HG02763 (cell line): ENCODE results near the gene CYP46A1.
"Not testable (repeated sequence)": the region's sequence is repeated elsewhere in the genome, so short reads cannot be mapped to it uniquely, and the experiment has no call there.

Experiments
- ATAC-seq: cut with Tn5 transposase; IDR thresholded peaks from one replicate; pipeline ENCODE4 v1.9.1; 2021; ENCODE audit warnings: mild to moderate bottlenecking, moderate library complexity; ENCODE audit not compliant: unreplicated experiment

The CYP46A1 gene

DNA sequence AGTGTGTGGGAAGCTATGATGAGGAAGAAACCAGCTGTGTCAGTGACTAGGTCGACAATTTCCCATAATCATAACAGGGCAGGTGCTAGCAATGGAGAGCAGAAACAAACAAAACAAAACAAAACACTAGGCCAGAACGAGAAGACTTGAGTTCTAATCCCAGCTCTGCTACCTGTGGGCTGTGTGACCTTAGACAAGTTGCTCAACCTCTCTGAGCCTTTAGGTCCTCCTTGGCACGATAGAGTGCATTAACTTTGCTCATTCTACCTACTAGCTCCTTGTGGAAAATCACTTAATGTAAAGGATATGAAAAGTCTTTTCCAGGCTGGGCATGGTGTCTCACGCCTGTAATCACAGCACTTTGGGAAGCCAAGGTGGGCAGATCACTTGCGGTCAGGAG lies 27.9 kb upstream of the CYP46A1 start:
- ATAC-seq: no peak

DNA sequence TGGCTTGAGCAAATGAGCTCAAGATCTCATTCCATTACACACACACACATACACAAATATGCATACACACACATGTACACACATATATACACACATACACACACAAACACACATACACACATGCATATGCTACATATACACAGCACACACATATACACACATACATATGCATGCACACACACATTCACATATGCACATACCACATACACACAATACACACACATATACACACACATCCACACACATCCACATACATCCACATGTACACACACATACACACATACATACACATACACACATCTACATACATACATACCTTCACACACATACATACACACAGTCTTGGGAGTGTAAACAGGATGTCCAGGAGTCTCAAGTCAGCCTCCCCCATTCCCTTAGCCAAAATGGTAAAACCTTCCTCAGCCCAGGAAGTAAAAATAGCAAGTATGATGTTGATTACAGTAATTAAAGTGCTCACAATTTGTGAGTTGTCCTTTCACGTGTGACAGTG lies 26.4 kb upstream of the CYP46A1 start:
- ATAC-seq: no peak

DNA sequence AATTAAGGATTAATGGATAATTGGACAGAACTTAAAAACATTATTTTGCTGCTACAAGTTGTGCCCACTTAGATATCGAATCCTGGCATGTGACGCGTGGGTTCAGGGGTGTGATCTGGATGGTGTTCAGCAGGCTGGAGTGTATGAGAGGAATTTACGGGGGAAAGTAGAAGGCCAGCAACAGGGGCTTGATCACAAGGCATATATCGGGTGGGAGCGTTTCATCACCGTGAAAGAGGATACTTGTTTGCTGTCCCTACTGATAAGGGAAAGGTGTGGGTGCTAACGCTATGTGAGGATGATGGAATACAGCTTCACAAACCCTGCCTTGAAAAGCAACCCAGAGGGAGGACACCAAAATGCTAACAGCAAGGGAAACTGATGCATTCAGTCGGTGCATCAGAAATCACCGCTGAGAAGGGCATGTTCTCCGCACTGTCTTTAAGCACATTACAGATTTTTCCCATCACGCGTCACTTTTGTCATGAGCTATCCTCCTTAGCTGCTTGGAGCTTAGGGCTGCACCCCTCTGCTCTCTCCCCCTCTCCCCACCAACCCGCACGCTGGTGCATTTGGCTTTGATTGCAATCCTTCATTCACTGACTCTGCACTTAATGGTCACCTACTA lies 25.8 kb upstream of the CYP46A1 start:
- ATAC-seq: no peak

DNA sequence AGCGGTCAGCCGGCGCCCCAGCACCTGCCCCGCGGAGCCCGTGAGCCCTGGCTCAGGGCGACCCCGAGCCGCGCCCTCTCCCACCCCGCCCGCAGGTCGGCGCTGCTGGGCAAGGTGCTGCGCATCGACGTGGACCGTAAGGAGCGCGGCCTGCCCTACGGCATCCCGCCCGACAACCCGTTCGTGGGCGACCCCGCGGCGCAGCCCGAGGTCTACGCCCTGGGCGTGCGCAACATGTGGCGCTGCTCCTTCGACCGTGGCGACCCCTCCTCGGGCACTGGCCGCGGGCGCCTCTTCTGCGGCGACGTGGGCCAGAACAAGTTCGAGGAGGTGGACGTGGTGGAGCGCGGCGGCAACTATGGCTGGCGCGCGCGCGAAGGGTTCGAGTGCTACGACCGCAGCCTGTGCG lies 24.8 kb upstream of the CYP46A1 start:
- ATAC-seq: no peak

DNA sequence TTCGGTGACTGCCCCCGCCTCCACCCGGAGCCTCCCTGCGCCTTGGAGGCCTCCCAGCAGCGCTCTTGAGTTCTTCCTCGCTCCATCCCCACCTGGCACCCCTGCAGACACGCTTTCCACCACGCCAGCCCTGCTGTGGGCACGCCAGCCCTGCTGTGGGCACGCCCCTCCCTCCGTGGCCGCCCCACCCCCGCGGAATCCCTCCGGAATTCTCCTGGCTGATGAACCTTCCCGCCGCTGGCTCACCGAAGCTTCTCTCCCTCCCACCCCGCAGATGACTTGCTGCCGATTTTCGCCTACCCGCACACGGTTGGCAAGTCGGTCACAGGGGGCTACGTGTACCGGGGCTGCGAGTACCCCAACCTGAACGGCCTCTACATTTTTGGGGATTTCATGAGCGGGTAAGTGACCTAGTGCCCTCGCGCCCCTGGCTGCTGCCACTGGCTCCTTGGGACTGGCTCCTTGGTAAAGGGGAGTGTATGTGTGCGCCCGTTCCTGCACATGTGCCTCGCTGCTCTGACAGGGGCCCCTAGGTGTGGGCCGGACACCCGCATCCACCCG lies 24.0 kb upstream of the CYP46A1 start:
- ATAC-seq: no peak

DNA sequence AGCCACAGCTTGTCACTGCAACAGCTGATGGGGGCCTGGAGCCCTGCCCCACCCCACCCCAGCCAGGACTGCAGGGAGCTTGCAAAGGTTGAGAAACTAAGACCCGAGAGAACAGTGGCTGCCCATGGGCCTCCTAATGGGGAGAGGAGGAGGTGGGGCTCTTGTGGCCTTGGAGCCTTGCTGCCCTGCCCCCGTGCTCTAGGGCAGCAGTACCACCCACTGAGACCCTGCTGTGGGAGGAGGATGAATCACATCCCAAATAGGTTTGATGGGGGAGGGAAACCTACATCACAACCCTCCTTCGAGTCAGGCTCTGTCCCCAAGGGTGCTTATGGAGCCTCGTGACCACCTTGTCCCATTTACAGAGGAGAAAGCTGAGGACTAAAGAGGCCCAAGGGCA lies 23.3 kb upstream of the CYP46A1 start:
- no peak for ATAC-seq

DNA sequence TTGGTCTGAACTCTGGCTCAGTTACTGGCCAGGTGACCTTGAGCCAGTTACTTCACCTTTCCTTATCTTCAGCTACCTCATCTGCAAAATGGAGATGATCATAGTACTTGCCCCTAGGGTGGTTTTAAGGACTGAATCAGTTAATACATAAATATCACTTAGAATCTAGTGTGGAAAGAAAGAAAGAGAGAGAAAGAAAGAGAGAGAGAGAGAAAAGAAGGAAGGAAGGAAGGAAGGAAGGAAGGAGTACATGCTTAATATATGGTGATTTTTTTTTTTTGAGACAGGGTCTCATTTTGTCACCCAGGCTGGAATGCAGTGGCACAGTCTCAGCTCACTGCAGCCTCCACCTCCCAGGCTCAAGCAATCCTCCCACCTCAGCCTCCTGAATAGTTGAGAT lies 22.9 kb upstream of the CYP46A1 start:
- ATAC-seq: not testable (repeated sequence)

DNA sequence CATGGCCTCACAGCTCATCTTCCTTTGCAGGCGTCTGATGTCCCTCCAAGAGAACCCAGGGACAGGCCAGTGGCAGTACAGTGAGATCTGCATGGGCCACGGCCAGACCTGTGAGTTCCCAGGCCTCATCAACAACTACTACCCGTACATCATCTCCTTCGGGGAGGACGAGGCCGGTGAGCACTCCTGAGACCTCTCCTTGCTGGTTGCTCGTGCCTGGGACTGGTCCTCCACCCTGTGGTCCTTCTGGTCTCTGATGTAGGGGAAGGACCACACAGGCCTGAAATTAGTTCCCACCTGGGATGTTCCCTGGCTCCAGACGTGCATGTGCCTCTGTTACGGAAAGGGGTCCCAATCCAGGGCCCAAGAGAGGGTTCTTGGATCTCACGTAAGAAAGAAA lies 21.3 kb upstream of the CYP46A1 start:
- no peak for ATAC-seq

DNA sequence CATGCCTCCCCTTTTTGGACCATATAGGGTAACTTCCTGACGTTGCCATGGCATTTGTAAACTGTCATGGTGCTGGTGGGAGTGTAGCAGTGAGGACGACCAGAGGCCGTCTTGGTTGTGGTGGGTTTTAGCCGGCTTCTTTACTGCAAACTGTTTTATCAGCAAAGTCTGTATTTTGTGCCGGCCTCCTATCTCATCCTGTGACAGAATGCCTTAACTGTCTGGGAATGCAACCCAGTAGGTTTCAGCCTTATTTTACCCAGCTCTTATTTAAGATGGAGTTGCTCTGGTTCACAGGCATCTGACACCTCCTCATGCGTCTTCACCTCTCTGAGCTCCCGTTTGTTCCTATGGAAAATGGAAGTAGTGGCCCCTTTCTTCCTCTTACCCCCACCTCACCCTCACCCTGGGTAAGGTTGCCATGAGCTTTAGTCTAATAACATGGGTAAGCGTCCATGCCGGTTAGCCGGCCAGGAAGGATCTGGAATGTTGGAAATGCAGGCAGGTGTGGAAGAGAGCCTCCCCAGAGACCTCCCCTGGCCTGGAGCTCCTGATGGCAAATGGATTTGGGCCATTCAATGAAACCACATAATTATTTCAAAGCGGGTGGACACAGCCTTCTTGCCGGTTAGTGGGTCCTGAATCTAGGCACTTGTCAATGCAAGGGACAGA lies 20.6 kb upstream of the CYP46A1 start:
- no peak for ATAC-seq

DNA sequence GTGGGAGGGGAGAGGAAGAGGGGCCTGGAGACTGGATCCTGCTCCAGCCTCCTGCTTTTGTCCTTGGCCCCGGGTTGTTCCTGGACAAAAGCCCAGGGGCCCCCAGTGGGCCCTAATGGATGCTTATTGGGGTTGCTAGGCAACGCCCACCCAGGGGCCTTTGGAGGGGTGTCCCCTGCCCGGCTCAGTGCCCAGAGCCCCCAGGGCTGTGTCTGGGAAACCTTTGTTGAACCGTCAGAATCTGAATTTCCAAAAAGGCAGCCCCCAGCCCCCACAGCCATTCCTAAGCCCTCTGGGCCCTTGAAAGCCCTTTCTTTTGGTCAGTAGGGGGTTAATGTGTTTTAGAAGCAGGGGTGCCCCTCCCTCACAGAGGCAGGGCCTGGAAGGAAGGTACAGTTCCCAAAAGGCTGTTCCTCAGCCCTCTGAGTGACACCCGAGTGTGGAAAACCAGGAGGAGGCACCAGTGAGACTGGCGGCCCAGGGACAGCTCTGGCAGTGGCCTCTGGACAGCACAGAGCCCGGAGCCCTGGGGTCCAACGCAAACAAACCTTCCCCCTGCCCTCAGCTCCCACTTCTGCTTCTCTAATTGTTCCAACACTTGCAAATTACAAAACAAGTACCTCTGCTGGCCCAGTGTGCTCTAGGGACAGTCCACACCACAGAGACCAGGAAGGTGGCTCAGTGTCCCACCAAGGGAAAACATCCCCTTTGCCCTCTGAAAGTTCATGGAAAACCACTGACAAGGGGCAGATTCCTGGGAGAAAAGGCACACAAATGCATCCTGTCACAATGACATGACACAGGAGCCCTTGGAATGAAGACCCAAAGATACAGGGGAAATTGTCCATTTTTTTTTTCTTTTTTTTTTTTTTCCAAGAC lies 19.8 kb upstream of the CYP46A1 start:
- ATAC-seq: no peak

DNA sequence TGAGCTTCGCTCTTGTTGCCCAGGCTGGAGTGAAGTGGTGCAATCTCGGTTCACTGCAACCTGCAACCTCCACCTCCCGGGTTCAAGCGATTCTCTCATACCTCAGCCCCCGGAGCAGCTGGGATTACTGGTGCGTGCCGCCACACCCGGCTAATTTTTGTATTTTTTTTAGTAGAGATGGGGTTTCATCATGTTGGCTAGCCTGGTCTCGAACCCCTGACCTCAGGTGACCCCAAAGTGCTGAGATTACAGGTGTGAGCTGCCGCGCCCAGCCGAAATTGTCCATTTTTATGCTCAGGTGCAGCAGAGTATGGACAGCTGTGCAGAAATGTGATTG lies 19.2 kb upstream of the CYP46A1 start:
- ATAC-seq: no peak

DNA sequence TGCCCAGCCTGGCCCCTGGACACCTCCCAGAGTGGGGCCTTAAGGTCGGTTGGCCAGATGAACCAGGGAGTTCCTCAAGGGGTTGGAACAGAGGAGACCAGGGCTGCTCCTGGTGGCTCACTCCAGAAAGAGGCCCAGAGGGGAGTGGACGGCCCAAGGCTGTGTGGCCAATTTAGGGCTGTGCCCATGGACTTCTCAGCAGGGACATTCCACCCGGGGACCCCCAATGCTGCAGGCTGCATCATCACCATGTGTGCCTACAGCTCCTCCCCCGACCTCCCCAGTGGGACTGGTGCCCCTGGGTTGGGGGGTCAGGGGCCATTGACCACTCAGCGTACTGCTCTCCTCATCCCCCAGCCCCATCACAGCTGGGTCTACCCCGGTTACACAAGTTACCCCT lies 17.6 kb upstream of the CYP46A1 start:
- ATAC-seq: no peak

DNA sequence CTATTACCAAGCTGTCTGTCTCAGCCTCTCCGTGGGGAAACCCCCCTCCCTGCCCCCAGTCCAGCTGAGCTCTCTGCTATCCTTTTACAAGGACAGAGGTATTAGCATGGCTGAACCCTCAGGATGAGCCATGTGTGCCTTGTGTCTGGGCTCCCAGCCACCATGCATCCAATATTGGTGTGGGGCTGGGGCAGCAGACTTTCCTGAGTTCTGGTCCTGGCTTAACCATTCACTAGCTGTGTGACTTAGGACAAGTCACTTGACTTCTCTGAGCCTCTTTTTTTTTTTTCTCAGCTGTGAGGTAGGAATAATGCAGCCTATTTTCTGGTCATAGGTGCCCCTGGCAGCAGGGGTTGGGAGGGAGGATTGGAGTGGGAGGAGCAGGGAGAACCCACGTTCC lies 17.1 kb upstream of the CYP46A1 start:
- no peak for ATAC-seq

DNA sequence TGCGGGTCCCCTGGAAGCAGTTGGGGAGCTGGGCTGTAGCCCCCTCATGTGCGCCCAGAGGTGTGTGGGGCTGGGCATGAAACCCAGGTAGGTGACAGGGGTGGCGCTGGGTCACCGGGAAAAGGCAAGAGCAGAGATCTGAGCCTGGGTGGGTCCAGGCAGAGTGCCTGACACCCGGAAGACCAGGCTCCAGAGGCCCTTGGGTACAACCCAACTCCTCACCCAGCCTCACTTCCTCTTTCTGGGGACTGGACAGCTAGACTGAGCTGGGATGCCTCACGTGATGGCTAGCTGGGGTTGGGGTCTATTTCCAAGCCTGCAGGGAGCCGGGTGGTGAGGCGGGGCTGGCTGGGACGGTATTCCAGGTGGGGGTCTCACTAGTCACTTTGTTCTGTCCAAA lies 16.3 kb upstream of the CYP46A1 start:
- no peak for ATAC-seq

DNA sequence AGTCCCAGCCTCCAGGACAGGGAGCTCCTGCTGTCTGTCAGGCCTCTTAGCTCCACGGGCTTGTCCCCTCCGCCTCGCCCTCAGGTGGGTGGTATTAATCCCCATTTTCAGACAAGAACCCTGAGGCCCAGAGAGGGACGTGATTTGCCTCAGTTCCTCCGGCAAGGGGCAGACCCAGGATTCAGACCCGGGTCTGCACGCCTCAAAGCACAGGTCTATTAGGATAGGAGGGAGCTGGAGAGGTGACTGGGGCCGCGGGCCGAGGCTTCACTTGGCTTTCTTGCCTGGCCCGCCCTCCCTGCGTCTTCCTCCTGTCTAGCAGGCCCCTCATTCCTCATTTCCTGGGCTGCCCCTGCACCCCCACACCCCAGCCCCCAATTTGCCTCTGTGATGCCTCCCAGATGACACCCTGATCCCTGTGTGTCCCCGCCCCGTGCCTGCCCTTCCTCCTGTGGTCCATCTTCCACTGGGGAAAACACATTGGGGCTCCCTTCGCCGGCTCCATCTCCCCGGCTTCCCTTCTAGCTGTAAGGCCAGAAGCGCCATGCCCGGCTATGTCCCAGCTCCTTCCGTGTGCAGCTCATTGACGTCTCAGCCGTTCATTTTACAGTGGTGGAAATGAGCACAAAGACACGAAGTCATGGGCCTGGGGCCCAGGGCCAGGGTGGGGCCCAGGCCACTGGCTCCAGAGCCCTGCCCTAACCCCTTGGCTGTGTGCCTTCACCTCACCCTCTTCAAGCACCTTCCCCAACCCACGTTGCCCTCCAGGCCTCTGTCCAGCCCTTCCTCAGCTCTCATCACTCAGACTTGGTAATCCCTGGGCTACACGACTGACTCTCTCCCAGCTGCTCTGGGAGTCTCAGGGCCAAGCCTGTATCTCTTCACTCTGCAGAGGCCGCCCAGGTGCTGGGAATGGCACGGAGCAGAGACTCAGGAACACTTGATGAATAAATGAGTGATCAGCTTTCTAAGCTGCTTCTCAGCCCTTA lies 15.5 kb upstream of the CYP46A1 start:
- ATAC-seq: no peak

DNA sequence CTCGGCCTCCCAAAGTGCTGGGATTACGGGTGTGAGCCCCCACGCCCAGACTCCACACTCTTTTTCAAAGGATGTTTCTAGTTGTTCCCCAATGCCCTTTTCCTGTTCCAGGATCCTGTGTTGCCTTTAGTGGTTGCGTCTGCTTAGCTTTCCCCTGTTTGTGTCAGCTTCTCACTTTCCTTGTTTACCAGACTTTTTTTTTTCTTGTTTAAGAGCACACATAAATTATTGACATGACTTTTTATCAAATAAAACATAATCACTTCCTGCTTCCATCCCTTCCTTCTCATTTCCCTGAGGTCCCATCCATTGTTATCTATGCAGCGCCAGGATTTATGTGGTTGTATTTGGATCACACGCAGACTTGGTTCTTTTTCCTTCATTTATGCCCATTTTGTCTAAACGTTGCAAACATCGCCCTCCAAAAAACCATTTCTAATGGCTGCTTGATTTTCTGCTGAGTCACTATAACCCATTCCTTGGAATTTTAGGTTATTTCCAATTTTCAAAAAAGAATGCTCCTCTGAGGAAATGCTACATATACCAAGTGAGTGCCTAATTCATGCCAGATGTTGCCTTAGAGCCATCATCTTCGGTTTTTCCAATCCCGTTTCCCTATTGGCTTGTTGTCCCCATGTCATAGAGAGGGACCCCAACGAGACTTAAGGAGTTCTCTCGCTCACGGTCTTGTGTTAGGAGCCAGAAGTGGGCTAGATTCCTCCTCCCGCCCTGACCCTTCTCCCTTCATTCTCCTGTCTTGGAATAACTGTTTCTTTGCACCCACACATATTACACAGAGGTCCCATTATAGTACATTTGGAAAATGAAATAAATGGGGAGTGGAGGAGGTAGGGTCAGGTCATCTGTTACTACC lies 13.5 kb upstream of the CYP46A1 start:
- no peak for ATAC-seq

DNA sequence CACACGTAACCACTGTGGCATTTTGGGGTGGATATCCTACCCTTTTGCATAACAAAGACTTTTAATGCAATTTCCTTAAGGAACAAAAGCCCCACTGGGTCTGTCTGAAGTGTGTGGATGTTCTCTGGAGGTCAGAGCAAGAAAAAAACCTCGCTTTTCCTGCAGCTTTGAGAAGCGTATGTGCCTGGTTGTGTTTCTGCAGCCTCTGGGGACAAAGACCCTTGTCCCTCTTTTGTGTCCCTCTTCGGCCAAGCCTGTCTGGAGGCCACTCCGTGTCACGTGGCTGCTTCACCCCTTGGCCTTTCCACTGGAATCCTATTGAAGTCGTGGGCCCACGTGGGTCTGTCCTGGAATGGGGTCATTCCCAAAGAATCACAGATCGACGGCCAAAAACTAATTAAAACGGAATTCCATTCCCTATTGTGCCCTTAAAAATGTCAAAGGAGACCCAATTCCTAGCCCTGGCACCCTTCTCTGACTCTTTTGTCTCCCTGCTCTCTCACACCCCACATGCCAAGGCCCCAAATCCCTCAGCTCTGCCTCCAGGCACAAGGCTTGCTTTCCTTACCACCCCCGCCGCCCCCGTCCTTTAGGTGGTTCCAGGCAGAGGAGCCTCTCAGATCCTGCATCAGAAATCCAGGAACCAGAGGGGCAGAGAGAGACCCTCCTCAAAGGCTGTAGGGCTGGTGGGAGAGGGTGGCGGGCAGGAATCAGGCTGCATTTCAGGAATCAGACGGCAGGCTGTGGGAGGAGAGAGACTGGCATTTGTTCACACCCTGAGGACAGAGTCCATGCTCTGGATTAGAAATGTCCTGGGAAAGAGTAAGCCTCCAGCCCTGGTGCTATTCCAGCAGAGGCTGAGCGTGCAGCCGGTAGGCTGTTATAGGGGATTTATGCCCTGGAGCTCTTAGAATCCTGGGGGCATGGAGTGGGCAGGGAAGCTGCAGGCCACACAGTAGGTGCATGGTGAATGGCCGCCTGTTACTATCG lies 12.6 kb upstream of the CYP46A1 start:
- no peak for ATAC-seq
